Fibroblast of peridontal ligament (primary cell): ENCODE data around the gene ATP1B2.
"Not testable (repeated sequence)": the region's sequence is repeated elsewhere in the genome, so short reads cannot be mapped to it uniquely, and the experiment has no call there.

Experiments
- DNase-seq: peaks from one replicate; pipeline ENCODE4 v3.0.0-alpha.2; 2010; ENCODE audit errors: extremely low read depth

ATP1B2 gene

GRCh38 chr17:7634384-7634783, 16.3 kb upstream of the ATP1B2 start:
- DNase-seq = peak; percentile 44

GRCh38 chr17:7636163-7636562, 14.6 kb upstream of the ATP1B2 start:
- no peak for DNase-seq

GRCh38 chr17:7640783-7641182, 9.9 kb upstream of the ATP1B2 start:
- no peak for DNase-seq

- not testable (repeated sequence) for DNase-seq
Observed at GRCh38 chr17:7641635-7642034, 9.1 kb upstream of the ATP1B2 start.

GRCh38 chr17:7644775-7645174, 6.0 kb upstream of the ATP1B2 start:
- DNase-seq = no peak

GRCh38 chr17:7646457-7646856, 4.3 kb upstream of the ATP1B2 start:
- no peak for DNase-seq

- no peak for DNase-seq
Observed at GRCh38 chr17:7647018-7647417, 3.7 kb upstream of the ATP1B2 start.

GRCh38 chr17:7651097-7651664, 455 bp downstream of the ATP1B2 start:
- no peak for DNase-seq

GRCh38 chr17:7651665-7652387, 1.1 kb downstream of the ATP1B2 start:
- DNase-seq = no peak

- no peak for DNase-seq
Observed at GRCh38 chr17:7652388-7653356, 1.9 kb downstream of the ATP1B2 start.

GRCh38 chr17:7654832-7655540, 4.3 kb downstream of the ATP1B2 start:
- no peak for DNase-seq

GRCh38 chr17:7655541-7655840, 4.8 kb downstream of the ATP1B2 start:
- no peak for DNase-seq

- no peak for DNase-seq
Observed at GRCh38 chr17:7656958-7657609, 6.4 kb downstream of the ATP1B2 start.

GRCh38 chr17:7667656-7668406, 17.1 kb downstream of the ATP1B2 start:
- no peak for DNase-seq

- DNase-seq = no peak
Observed at GRCh38 chr17:7668482-7668881, 17.8 kb downstream of the ATP1B2 start.

GRCh38 chr17:7673239-7673638, 22.5 kb downstream of the ATP1B2 start:
- no peak for DNase-seq

GRCh38 chr17:7674934-7675333, 24.2 kb downstream of the ATP1B2 start:
- no peak for DNase-seq

- no peak for DNase-seq
Observed at GRCh38 chr17:7676533-7676932, 25.8 kb downstream of the ATP1B2 start.

- DNase-seq = no peak
Observed at GRCh38 chr17:7677388-7678067, 26.8 kb downstream of the ATP1B2 start.

GRCh38 chr17:7684851-7685532, 34.3 kb downstream of the ATP1B2 start:
- DNase-seq = peak; percentile 10
